Right atrium auricular region (tissue), 2 donors: ENCODE results near the gene AGFG2. TPM values are rescaled to one million over a fixed set of nuclear protein-coding genes. Genes with fewer than 3 reads are reported as not detected.
A peak's percentile ranks its signal among the peaks of the same experiment; 100 is the strongest.

Experiments used
- DNase-seq: peaks from one replicate; pipeline ENCODE4 v3.0.0-alpha.2; 2019; ENCODE audit warnings: low spot score
- H3K27ac ChIP-seq, 2 donors: fragments of 200-600 bp; sonication (generic); 1 replicate in 1 of 2; 2 replicates in 1 of 2; pipeline ENCODE4 v1.5.1; 2016 to 2019
- H3K27me3 ChIP-seq, 2 donors: fragments of 200-600 bp; sonication (generic); one replicate each; pipeline versions ENCODE4 v1.5.1 to v1.6.0; 2017 to 2019
- H3K36me3 ChIP-seq: fragments of 200-600 bp; sonication (generic); one replicate; pipeline ENCODE4 v1.5.1; 2016
- H3K4me1 ChIP-seq, 2 donors: fragments of 200-600 bp; sonication (generic); one replicate each; pipeline versions ENCODE4 v1.5.1 to v1.6.0; 2017 to 2019
- H3K4me3 ChIP-seq, 2 donors: fragments of 200-600 bp; sonication (generic); 1 replicate in 1 of 2; 2 replicates in 1 of 2; pipeline ENCODE4 v1.5.1; 2017 to 2019; ENCODE audit warnings: mild to moderate bottlenecking in 1 of 2, moderate library complexity in 1 of 2
- H3K9me3 ChIP-seq, 2 donors: fragments of 200-600 bp; sonication (generic); one replicate each; pipeline ENCODE4 v1.5.1; 2019
- CTCF ChIP-seq, 2 donors: fragments of 200-600 bp; sonication (generic); IDR thresholded peaks; one replicate each; pipeline ENCODE4 v1.5.1; 2019; ENCODE audit warnings: antibody characterized with exemption in 2 of 2
- total RNA-seq, 2 donors: library from RNA; depleted of rRNA; stranded (reverse); fragments of >200 nt; gene quantifications; one replicate each; pipeline ENCODE4 v1.1.0, GENCODE V29; 2016

The AGFG2 gene
- total RNA-seq, 2 donors from 2014 or later: 16.4 to 25.8 TPM

DNA sequence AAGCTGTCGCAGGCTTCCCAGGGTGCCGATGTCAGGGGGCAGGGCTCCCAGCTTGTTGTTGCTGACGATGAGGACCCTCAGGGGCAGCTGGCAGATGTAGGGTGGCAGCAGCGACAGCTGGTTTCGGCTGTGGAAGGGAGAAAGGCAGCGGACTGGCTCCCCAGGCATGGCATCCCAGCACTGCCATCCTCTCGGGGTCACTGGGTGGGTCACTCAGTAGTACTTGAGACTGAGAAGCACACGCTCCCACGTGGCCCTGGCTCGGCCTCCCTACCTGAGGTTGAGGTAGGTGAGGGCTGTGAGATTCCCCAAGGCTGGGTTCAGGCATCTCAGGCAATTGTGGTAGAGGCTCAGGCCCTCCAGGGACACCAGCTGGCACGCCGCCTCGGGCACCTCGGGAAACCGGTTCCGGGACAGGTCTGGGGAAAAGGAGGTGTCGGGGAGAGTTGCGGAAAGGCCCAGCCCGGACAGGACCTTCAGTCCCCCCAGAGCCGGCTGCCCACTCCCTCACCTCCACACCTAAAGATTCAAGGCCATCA, 43.1 kb downstream of the AGFG2 start:
- Histone ChIP-seq H3K36me3 (peaks cover 54% of the 10 kb centered on the region), H3K27me3 (no peaks in the 10 kb centered on the region), H3K9me3 (no peaks in the 10 kb centered on the region), H3K4me1 (peaks cover 0 to 39% of the 10 kb centered on the region in 2 donors), H3K4me3 (no peak overlapping the region), H3K27ac (peak overlapping the region in 1 of 2 donors; percentile 27)
- TF ChIP-seq CTCF (IDR thresholded peaks at IDR 0.05): no peak
- DNase-seq: no peak

DNA sequence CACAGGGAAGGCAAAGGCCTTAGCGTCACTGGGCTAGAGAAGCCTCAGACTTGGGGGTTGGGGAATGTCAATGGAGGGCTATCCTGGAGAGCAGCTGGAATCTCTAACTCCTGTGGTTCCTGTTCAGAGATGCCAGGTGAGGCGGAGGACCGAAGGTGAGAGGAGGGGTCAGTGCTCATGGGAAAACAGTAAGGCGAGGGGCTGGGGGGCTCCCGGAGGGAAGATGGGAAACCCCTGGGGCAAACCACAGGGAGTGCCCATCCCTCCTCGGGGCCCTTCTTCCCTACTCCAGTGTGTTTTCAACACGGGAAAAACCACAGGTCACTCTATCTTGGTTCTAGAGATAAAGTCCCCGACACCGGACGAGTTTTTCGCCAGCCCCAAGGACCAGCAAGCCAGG, 43.6 kb downstream of the AGFG2 start:
- no peak for DNase-seq

DNA sequence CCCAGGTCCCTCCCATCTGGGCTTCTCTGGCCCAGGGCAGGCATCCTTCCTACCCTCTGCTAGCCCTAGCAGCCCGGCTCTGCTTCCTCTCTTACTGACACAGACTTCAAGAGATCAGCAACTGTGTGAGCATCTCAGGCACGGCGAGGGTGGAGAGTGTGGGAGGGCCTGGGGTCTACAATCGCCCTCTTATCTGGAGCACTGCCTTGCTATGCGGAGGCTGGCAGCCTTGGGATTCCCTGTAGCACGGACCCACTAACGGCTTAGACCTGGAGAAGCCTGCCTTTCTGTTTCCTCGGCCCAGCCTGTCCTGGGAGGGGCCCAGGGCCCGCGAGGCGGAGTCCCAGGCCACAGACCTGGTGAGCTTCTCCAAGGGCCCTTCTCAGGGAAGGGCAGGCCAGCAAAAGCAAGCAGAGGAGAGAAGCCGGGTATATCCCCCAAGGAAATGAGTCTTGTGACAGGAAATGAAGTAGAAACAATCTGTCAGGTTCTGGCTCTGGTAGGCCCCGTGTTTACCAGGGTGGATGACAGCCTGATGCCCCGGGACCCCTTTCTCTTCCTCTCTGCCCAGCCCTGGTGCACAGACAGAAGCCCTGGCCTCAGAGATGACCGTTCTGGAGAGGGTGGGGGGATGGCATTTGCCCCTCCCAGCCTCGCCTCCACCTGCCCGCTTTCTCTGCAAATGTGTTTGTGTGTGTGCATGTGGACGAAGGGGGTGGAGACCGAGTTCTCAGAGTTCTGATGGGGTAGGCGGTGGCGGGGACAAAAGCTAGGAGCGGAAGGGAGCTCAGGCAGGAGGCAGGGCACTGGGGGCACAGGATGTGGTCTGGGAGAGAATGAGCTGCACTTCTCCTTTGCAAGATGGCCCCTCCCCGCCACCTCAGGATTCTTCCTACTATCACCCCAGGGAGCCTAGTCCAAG, 44.4 kb downstream of the AGFG2 start:
- Histone ChIP-seq H3K4me1 (peaks cover 0 to 43% of the 10 kb centered on the region in 2 donors), H3K36me3 (peaks cover 41% of the 10 kb centered on the region), H3K9me3 (no peaks in the 10 kb centered on the region), H3K4me3 (peak overlapping the region; percentile 15 to 84), H3K27ac (peak overlapping the region; percentile 55 to 94), H3K27me3 (no peaks in the 10 kb centered on the region)
- peak; percentile 68 for DNase-seq
- no peak for TF ChIP-seq CTCF (IDR thresholded peaks at IDR 0.05)

More for the DNA sequence above, 43.6 kb downstream of the AGFG2 start:
- Histone ChIP-seq H3K36me3 (peaks cover 48% of the 10 kb centered on the region), H3K27me3 (no peaks in the 10 kb centered on the region), H3K27ac (peak overlapping the region in 1 of 2 donors; percentile 27), H3K9me3 (no peaks in the 10 kb centered on the region), H3K4me1 (peaks cover 0 to 43% of the 10 kb centered on the region in 2 donors), H3K4me3 (no peak overlapping the region)
- no peak for TF ChIP-seq CTCF (IDR thresholded peaks at IDR 0.05)

DNA sequence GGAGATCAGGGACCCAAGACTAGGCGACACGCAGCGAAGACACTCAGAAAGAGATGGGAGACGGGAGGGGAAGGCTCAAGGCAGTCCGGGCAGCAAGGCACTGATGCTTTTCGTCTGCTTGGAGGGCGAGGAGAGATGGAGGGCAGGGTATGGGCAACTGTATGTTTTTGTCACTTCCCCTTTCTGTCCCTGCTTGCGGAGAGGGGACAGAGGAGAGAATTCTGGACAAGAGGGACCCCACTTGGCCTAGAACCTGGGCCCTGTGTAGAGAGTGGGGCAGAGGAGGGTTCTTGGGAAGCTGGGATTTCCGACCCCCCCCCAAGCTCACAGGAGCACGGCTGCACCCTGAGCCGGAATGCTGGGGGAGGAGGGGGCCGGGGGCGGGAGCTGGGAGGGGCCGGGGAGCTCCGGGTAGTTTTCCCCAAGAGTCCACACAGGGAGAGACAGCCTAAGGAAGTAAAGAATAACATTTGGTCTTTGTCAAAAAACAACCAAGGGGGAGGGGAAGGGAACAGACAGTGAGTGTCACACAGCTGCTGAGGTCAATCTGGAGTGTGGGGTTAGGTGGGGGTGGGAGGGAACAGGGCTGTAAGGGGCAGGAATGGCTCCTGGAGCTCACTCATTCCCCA, 45.2 kb downstream of the AGFG2 start:
- DNase-seq: no peak

More for the DNA sequence above, 45.2 kb downstream of the AGFG2 start:
- H3K4me1 ChIP-seq: peaks cover 0 to 43% of the 10 kb centered on the region in 2 donors
- peaks cover 33% of the 10 kb centered on the region for H3K36me3 ChIP-seq
- peak overlapping the region; percentile 84 to 96 for H3K4me3 ChIP-seq
- peak overlapping the region; percentile 94 to 97 for H3K27ac ChIP-seq
- no peaks in the 10 kb centered on the region for H3K9me3 ChIP-seq
- no peaks in the 10 kb centered on the region for H3K27me3 ChIP-seq
- TF ChIP-seq CTCF (IDR thresholded peaks at IDR 0.05): no peak
